B cell (primary cell): ENCODE results near the gene RCN1. TPM values are rescaled to one million over a fixed set of nuclear protein-coding genes. Genes with fewer than 3 reads are reported as not detected.
A peak's percentile ranks its signal among the peaks of the same experiment; 100 is the strongest.

Source experiments
- ATAC-seq: fragments of 200-7000 bp; cut with Tn5 transposase; one replicate; pipeline ENCODE4 v1.10.0; 2021; ENCODE audit warnings: low read depth, mild to moderate bottlenecking, moderate number of reproducible peaks, moderate library complexity
- CTCF ChIA-PET: fragments of 350-600 bp; sonication (Branson Sonifier 250); formaldehyde crosslinking; loops from one replicate; lab custom pipeline; 2021; ENCODE audit warnings: antibody characterized with exemption, inconsistent platforms; lab: Charles Lee
- POLR2A ChIA-PET: fragments of 350-600 bp; sonication (Branson Sonifier 250); formaldehyde crosslinking; loops from one replicate; lab custom pipeline; 2021; ENCODE audit warnings: antibody characterized with exemption; lab: Charles Lee
- DNase-seq: peaks from one replicate; pipeline ENCODE4 v3.0.0; 2013
- H2AFZ ChIP-seq: 2 replicates; pipeline ENCODE4 v1.6.1; 2012; ENCODE audit warnings: mild to moderate bottlenecking, low read depth, low read length; ENCODE audit not compliant: insufficient read depth, poor library complexity, severe bottlenecking
- H3K27ac ChIP-seq, 2 donors: 1 replicate in 1 of 2; 2 replicates in 1 of 2; pipeline ENCODE4 v1.5.1; 2012 to 2013; ENCODE audit warnings: low read length in 2 of 2, mild to moderate bottlenecking in 2 of 2, moderate library complexity in 1 of 2
- H3K27me3 ChIP-seq, 4 experiments: fragments of 200-600 bp in 1 of 4; sonication (generic) in 1 of 4; replicated peaks in 1 of 4; 1 replicate in 2 of 4; 2 replicates in 2 of 4; pipeline versions ENCODE4 v1.6.1 to v1.7.0; 2013 to 2016; ENCODE audit warnings: low read length in 3 of 4, mild to moderate bottlenecking in 2 of 4, mixed read lengths in 1 of 4, moderate library complexity in 1 of 4; ENCODE audit not compliant: insufficient read depth in 4 of 4, control insufficient read depth in 3 of 4; ENCODE audit errors: control extremely low read depth in 1 of 4
- H3K36me3 ChIP-seq, 2 experiments: replicated peaks in 1 of 2; 1 replicate in 1 of 2; 2 replicates in 1 of 2; pipeline versions ENCODE4 v1.6.1 to v1.7.1; 2013; ENCODE audit warnings: low read length in 1 of 2; ENCODE audit not compliant: insufficient read depth in 2 of 2, control insufficient read depth in 1 of 2; ENCODE audit errors: control extremely low read depth in 1 of 2, extremely low read depth in 1 of 2
- H3K4me1 ChIP-seq, 2 donors: fragments of 200-600 bp in 1 of 2; sonication (generic) in 1 of 2; 1 replicate in 1 of 2; 2 replicates in 1 of 2; pipeline versions ENCODE4 v1.5.1 to v1.6.1; 2013 to 2017; ENCODE audit warnings: low read length in 2 of 2; ENCODE audit not compliant: control insufficient read depth in 2 of 2, insufficient read depth in 2 of 2
- H3K4me2 ChIP-seq: replicated peaks from 2 replicates; pipeline ENCODE3; 2012; ENCODE audit warnings: mild to moderate bottlenecking, low read depth, low read length; ENCODE audit not compliant: poor library complexity, severe bottlenecking
- H3K4me3 ChIP-seq, 5 experiments: fragments of 200-600 bp in 1 of 5; sonication (generic) in 1 of 5; 1 replicate in 3 of 5; 2 replicates in 2 of 5; pipeline versions ENCODE4 v1.5.1 to v1.7.0; 2011 to 2016; ENCODE audit warnings: low read length in 4 of 5, mild to moderate bottlenecking in 4 of 5, low read depth in 2 of 5, control low read depth in 1 of 5, moderate library complexity in 1 of 5; ENCODE audit not compliant: insufficient read depth in 1 of 5; ENCODE audit errors: control extremely low read depth in 1 of 5, extremely low read depth in 1 of 5
- H3K79me2 ChIP-seq: fragments of 200-600 bp; sonication (generic); one replicate; pipeline ENCODE4 v1.6.0; 2016; ENCODE audit warnings: low read length; ENCODE audit not compliant: control insufficient read depth, insufficient read depth
- H3K9ac ChIP-seq: fragments of 200-600 bp; sonication (generic); 2 replicates; pipeline ENCODE4 v1.6.1; 2017; ENCODE audit warnings: mild to moderate bottlenecking, low read length, moderate library complexity
- H3K9me3 ChIP-seq, 3 donors: one replicate each; pipeline versions ENCODE4 v1.6.1 to v1.7.1; 2013; ENCODE audit warnings: low read length in 2 of 3; ENCODE audit not compliant: control insufficient read depth in 2 of 3, insufficient read depth in 1 of 3; ENCODE audit errors: control extremely low read depth in 1 of 3
- H4K20me1 ChIP-seq: 2 replicates; pipeline ENCODE4 v1.6.0; 2012; ENCODE audit warnings: mild to moderate bottlenecking, low read length; ENCODE audit not compliant: insufficient read depth, control insufficient read depth, poor library complexity, severe bottlenecking
- H3K27ac Mint-ChIP-seq: one replicate; pipeline ENCODE4 v1.8.0; 2021; ENCODE audit warnings: mixed read lengths
- H3K27me3 Mint-ChIP-seq: one replicate; pipeline ENCODE4 v1.8.0; 2021; ENCODE audit warnings: mixed read lengths
- H3K4me1 Mint-ChIP-seq: one replicate; pipeline ENCODE4 v1.8.0; 2021; ENCODE audit warnings: mixed read lengths
- H3K4me3 Mint-ChIP-seq: one replicate; pipeline ENCODE4 v1.8.0; 2021; ENCODE audit warnings: mixed read lengths
- H3K9me3 Mint-ChIP-seq: one replicate; pipeline ENCODE4 v1.8.0; 2022; ENCODE audit warnings: mixed read lengths; ENCODE audit not compliant: insufficient read depth
- EZH2 ChIP-seq: IDR thresholded peaks from 2 replicates; pipeline ENCODE4 v1.6.1; 2012; ENCODE audit warnings: borderline replicate concordance, low read depth, mild to moderate bottlenecking, moderate library complexity, low read length; ENCODE audit not compliant: insufficient read depth, poor library complexity, severe bottlenecking
- WGBS: methylation state at CpG from one replicate; pipeline ENCODE4 v1.1.5; 2013; ENCODE audit warnings: missing lambda C conversion rate; ENCODE audit not compliant: insufficient coverage; 5-methylcytosine and 5-hydroxymethylcytosine counted together
- intact Hi-C: fragments of 100-400 bp; cut with micrococcal nuclease; formaldehyde crosslinking; loops from one replicate; pipeline ENCODE4 v1.10.0; 2022
- polyA minus RNA-seq: library from RNA; depleted of rRNA, polyadenylated mRNA; stranded (reverse); fragments of >200 nt; gene quantifications from 2 replicates; pipeline ENCODE4 v1.2.3, GENCODE V29; 2012
- polyA plus RNA-seq: library from polyadenylated mRNA; depleted of rRNA; stranded (reverse); fragments of >200 nt; gene quantifications from 2 replicates; pipeline ENCODE4 v1.2.3, GENCODE V29; 2012
- total RNA-seq, 2 donors: library from RNA; stranded (reverse); fragments of 120-200 nt in 1 of 2; gene quantifications; 1 replicate in 1 of 2; 2 replicates in 1 of 2; pipeline versions ENCODE4 v1.2.3 to v1.2.4, GENCODE V29; 2013 to 2022
- TF ChIP-seq, protein P1 (sequence below): fragments of 200-600 bp; IDR thresholded peaks from one replicate; pipeline ENCODE4 v1.8.0; 2022; ENCODE audit warnings: antibody characterized with exemption, mild to moderate bottlenecking

The RCN1 gene
- 3.8 and 4.8 TPM in 2 replicates for total RNA-seq
- 6.9 TPM for total RNA-seq (2013)
- polyA plus RNA-seq = 2.6 and 4.6 TPM in 2 replicates
- polyA minus RNA-seq = 4.9 and 6.0 TPM in 2 replicates

DNA sequence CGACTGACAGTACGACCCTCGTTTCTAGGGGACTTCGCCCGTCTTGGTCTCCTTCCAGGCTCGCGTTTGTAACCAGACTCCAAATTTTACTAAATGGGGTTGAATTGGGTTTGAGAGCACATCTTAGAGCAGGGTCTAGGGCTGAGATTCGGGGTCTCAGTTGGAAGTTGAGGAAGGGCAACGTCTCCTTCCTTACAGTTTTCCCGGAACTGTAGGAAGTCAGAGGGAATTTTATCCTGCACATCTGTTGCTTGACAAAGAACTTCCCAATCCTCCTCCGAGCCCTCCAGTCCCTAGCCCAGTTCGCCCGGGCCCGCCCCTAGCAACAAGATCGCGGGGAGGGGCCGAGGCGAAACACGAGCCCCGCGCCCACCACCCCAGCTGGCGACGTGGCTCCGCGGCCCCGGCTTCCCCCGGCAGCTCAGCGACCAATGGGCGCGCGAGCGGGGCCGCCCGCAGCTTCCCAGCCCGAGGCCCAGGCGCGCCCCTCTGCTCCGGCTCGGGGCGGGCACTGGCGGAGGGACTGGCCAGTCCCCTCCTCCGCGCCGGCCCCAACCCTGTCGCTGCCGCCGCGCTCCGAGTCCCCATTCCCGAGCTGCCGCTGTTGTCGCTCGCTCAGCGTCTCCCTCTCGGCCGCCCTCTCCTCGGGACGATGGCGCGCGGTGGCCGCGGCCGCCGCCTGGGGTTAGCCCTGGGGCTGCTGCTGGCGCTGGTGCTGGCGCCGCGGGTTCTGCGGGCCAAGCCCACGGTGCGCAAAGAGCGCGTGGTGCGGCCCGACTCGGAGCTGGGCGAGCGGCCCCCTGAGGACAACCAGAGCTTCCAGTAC, at the start of gene RCN1:
TSS of gene RCN1 (plus strand) at position 530 of the 826 bp plus-strand sequence. CDS start at position 653, 123 bp downstream.
- Histone ChIP-seq H3K27me3 (peaks cover 0 to 8% (median 0%) of the 10 kb centered on the region in 4 experiments), H3K36me3 (no peaks in the 10 kb centered on the region), H3K27ac (peak within 1 kb of the TSS; percentile 54 to 75), H3K4me3 (peak within 1 kb of the TSS; percentile 39 to 87 (median 75)), H3K4me2 (peak within 1 kb of the TSS; percentile 87), H3K79me2 (peaks cover 6% of the 10 kb centered on the region), H4K20me1 (no peaks in the 10 kb centered on the region), H2AFZ (peak within 1 kb of the TSS; percentile 94), H3K9me3 (no peaks in the 10 kb centered on the region), H3K9ac (peak within 1 kb of the TSS; percentile 94), H3K4me1 (peaks cover 3 to 11% of the 10 kb centered on the region in 2 donors)
- DNase-seq (peak; percentile 57), ATAC-seq (peak; percentile 41)
- intact Hi-C loops = no loop called here
- no peak for TF ChIP-seq EZH2
- TF ChIP-seq, protein P1, sequence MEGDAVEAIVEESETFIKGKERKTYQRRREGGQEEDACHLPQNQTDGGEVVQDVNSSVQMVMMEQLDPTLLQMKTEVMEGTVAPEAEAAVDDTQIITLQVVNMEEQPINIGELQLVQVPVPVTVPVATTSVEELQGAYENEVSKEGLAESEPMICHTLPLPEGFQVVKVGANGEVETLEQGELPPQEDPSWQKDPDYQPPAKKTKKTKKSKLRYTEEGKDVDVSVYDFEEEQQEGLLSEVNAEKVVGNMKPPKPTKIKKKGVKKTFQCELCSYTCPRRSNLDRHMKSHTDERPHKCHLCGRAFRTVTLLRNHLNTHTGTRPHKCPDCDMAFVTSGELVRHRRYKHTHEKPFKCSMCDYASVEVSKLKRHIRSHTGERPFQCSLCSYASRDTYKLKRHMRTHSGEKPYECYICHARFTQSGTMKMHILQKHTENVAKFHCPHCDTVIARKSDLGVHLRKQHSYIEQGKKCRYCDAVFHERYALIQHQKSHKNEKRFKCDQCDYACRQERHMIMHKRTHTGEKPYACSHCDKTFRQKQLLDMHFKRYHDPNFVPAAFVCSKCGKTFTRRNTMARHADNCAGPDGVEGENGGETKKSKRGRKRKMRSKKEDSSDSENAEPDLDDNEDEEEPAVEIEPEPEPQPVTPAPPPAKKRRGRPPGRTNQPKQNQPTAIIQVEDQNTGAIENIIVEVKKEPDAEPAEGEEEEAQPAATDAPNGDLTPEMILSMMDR = no peak
- no peaks in the 10 kb centered on the region for H3K9me3 Mint-ChIP-seq
- POLR2A ChIA-PET = no interaction called here
- H3K27me3 Mint-ChIP-seq = peaks cover 9% of the 10 kb centered on the region
- H3K4me1 Mint-ChIP-seq = peaks cover 22% of the 10 kb centered on the region
- CTCF ChIA-PET = interaction anchor here (0.9 kb wide), 1 partner anchor 85 kb away, joined by 3 read pairs; no protein-coding TSS in a partner anchor
- peak within 1 kb of the TSS; percentile 65 for H3K27ac Mint-ChIP-seq
- peak within 1 kb of the TSS; percentile 89 for H3K4me3 Mint-ChIP-seq
- WGBS = 8% methylated on average over 72 of the region's 79 CpGs

DNA sequence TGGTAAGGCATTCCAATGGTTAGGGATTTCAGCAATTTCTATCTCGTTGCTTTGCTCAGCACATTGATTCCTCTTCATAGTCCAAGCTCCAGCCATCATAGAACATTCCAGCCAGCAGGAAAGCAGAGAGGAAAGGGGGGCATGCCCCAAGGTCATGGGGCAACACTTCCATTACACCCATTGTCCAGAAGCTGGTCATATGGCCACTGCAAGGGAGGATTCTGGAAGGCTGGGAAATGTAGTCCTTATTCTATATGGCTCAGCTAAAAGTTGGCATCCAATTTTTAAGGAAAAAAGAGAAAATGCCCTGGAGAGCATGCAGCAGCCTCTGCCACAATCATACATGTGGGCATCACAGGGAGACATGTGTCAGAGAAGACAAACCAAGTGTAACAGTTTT, 47.1 kb upstream of the RCN1 start:
- no peak overlapping the region for H3K27ac Mint-ChIP-seq
- H3K9ac ChIP-seq = no peak overlapping the region
- no peak overlapping the region for H3K27ac ChIP-seq
- POLR2A ChIA-PET = no interaction called here
- CTCF ChIA-PET = interaction anchor here (1.5 kb wide), 1 partner anchor 8 kb away, joined by 6 read pairs; no protein-coding TSS in a partner anchor
- no peaks in the 10 kb centered on the region for H3K36me3 ChIP-seq
- no peaks in the 10 kb centered on the region for H3K79me2 ChIP-seq
- no peak for ATAC-seq
- DNase-seq = no peak
- H3K4me3 Mint-ChIP-seq = no peak overlapping the region
- no peak for TF ChIP-seq EZH2
- TF ChIP-seq, protein P1 = no peak
- no peak overlapping the region for H3K4me2 ChIP-seq
- no peaks in the 10 kb centered on the region for H3K4me1 Mint-ChIP-seq
- intact Hi-C loops = no loop called here
- H3K27me3 ChIP-seq = no peaks in the 10 kb centered on the region
- no peak overlapping the region for H2AFZ ChIP-seq
- peaks cover 1% of the 10 kb centered on the region for H3K9me3 Mint-ChIP-seq
- H3K27me3 Mint-ChIP-seq = peaks cover 32% of the 10 kb centered on the region
- no peak overlapping the region for H3K4me3 ChIP-seq
- no peaks in the 10 kb centered on the region for H3K4me1 ChIP-seq
- no peaks in the 10 kb centered on the region for H4K20me1 ChIP-seq
- no CpG with 5 or more reads among the region's 1 CpG for WGBS
- no peaks in the 10 kb centered on the region for H3K9me3 ChIP-seq
